Non-pigmented ciliary epithelial cell (primary cell): ENCODE measurements around the gene RCAN2.
A peak's percentile ranks its signal among the peaks of the same experiment; 100 is the strongest.
"Not testable (repeated sequence)": the region's sequence is repeated elsewhere in the genome, so short reads cannot be mapped to it uniquely, and the experiment has no call there.

ENCODE experiments used
- DNase-seq: peaks from one replicate; pipeline ENCODE4 v3.0.0-alpha.2; 2010; ENCODE audit warnings: low read depth

The RCAN2 gene

GRCh38 chr6:46332448-46332847, 158.8 kb downstream of the RCAN2 start:
- DNase-seq = not testable (repeated sequence)

DNA sequence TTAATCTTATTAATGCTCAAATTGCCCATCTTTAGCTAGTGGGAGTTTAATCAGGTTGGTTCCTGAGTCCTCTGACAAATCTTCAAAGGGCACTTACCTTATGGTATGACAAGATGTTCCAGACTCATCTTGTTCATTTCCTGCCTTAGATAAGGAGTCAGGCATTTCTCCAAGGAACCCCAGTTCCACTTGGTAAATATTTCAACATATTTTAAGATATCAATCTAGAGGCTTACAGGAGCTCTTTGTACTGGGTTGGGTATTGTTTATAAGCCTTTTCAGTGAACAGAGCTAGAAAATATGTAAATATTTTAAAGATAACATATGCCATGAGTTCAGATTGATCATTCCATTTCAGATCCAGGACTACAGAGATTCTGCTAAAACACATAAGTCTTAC, 159.8 kb downstream of the RCAN2 start:
- DNase-seq = no peak

- DNase-seq = no peak
Measured at GRCh38 chr6:46329568-46329967, 161.7 kb downstream of the RCAN2 start.

- DNase-seq = no peak
Measured at GRCh38 chr6:46327779-46328178, 163.5 kb downstream of the RCAN2 start.

DNA sequence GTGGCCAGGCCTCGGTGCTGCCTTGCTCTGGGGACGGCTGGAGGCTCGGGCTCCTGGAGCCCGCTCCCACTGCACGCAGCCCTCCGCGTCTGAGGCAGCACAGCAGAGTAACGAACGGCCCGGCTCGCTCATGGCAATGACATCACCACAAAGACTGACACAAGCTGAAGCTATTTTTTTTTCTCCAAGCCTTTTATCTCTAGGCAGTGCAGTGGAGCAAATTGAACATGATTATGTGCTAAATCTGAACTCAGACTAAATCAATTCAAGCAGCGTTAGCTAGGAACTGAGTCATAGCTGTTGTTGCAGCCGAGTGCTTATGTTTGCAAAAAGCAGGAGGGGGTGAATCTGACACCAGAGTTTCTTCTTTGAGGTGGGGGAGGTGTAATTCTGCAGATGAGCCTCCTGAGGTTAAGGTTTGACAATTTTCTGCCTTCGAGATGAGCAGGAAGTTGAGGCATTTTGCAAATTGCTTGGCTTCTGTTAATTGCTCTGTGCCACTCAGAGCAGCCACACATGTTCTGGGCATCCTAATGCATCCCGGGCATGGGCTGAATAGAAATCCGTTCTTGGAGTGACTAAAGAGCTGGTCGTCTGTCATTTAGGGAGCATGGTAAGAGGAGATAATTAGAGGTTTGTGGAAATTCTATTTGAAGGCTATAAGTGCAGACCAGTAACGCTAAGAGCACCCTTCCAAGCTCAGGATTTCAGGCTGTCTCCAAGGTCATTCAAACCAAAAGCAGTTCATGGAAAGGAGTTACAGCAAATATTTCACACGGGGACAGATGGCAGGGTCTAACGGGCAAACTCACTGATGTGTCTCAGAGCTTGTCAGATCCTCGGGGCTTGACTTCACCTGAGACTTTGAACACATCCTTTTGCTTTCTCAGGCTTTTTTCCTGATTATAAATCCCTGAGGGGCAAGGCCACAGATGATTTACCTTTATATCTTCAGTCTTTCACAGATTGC, 165.4 kb downstream of the RCAN2 start:
- peak; percentile 87 for DNase-seq

- DNase-seq = no peak
Measured at GRCh38 chr6:46324706-46325105, 166.5 kb downstream of the RCAN2 start.

- DNase-seq = no peak
Measured at GRCh38 chr6:46323966-46324622, 167.2 kb downstream of the RCAN2 start.

DNA sequence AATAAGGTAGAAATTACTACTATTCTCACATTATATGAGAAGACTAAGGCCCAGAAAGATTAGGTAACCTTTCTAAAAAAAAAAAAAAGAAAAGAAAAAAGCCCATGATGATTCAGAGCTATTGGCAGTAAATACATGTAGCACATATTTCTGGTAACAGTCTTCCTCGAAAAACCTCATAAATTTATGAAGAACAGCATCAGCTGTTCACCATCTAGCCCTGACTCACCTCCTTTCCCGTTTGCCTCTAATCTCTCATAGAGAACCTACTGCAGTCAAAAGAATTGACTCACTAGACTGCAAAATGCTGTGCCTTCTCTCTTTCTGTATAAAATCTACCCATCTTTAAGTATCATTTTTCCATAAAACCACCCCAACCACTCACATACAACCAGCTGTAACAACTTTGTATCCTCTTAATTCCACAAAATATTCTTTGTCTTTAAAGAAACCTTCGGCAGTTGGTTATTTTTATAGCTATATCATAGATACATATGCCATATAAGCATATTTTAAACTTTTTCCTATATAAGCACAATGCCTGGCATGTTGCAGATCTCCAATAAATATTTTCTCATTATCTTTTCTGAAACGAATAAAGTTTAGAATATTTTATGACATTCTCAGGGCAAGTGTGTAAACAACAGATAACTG, 167.8 kb downstream of the RCAN2 start:
- DNase-seq = peak; percentile 87

GRCh38 chr6:46320505-46320904, 170.7 kb downstream of the RCAN2 start:
- DNase-seq = no peak

GRCh38 chr6:46315589-46315988, 175.7 kb downstream of the RCAN2 start:
- no peak for DNase-seq

DNA sequence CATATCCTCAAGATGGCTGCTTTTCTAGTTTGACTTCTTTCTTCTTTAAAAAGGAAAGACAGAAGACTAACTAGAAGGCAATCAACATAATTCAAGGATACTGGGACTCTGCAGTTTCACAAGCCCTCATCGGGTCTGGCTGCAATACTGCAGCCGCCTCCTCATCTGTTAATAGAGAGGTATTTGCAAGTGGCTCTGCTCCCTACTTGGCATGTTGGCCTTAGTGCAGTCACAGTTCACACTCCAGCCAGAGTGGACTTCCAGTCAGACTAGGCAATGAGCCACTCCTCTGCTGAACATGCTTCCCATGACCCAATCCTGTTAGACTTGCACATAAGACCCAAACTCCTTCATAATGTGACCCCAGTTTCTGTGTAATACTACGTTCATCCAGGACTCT, 178.6 kb downstream of the RCAN2 start:
- no peak for DNase-seq

DNA sequence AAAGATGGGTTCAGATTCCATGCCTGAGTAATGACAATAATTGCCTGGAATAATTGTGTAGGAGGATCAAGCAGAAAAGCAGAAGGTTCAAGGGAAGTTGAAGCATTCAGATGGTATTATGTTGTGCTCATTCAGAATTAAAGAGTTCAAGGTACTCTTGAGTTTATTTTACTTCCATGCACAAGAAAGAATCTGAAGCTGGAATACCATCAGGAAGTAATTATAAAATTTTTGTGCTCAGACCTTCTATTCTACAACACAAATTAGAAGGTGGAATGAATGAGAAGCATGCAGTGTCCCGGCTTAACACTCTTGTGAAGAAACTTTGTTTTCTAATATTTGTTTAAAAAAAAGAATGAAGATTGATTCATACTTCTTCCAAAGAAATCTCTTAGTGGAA, 181.1 kb downstream of the RCAN2 start:
- DNase-seq = no peak

DNA sequence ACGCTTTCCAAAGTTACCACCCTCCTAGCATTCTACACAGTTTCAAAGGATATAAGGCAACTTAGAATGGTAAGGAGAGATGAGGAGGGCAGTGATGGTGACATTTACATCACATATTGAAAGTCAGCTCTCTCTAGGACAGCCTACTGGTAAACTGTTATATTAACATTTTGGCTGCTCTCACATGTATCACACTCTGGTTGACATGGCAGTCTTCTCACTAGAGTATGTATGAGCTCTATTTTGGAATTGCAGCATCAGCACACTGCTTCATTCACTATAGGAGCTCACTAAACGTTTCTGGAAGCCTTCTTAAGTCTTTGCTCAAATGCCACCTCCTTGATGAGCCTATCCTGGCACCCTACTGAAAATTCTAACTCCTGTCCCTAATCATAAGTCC, 184.8 kb downstream of the RCAN2 start:
- DNase-seq = no peak

DNA sequence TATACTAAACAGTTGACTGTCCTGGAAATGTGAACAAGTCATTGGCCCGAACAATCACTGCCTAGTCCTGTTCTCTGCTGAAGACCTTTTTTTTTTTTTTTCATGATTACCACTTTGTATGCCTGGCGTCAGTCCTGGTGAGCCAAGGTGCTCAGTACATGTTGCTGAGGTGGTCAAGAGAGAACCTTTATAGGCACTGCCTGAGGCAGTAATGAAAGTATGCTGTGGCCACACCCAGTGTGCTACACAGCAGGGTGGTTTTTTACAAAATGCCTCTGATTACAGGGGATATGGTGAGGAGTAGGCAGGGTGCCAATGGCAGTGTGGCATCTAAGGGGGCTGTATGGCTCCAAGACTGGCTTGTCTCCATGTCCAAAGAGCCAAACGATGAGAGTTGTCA, 185.4 kb downstream of the RCAN2 start:
- DNase-seq = no peak

DNA sequence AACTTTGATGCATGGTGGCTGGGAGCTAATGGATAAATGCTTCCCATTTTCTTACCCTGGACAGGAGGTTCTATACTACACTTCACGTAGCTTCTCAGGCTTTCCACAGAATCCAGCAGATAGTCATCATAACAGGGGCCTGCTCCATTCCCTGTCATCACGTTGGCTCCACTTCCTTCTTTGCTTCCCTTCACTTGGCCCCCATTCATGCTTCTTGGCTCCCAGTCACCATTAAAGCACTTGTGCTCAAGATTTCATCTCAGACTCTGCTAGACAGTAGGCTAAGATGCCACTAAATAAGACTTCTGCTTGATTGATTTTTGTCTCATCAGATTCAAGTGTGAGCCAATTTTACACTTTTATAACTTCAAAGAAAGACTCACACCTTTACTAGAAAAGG, 186.0 kb downstream of the RCAN2 start:
- DNase-seq = no peak

- no peak for DNase-seq
Measured at GRCh38 chr6:46302816-46303215, 188.4 kb downstream of the RCAN2 start.

DNA sequence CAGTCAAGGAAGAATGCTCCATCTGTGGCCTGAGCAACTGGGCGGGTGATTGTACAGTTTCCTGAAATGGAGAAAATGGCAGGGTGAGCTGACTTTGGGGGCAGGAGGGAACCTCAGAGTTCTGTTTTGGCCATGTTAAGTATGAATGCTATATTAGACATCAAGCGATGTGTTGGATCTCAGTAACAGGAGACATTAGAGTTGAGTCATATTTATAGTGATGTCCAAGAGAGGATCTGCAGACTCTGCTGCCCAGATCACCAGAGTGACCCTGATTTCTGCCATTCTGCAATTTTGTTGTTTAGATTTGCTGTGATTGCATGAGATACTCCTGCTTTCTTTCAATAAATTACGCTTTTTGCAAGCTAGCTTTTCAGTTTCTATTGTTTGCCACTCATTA, 189.1 kb downstream of the RCAN2 start:
- DNase-seq = no peak

DNA sequence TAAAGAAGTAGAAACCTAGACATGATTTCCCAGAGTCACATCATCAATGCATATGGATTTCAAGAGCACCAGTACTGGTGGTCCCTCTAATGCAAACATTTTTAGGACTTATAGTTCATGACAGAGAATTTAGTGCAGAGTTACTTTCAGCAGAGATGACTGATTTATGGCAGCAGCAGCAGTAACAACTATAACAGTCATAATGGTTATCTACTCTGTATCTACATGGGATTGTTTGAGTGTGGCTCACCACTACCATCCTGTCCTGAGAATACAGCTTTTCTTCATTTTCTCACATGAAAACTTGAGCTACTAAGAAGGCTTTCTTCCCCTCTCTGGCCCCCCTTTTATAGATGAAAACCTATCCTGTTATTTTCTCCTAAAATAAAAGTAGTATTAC, 192.0 kb downstream of the RCAN2 start:
- DNase-seq = no peak

- DNase-seq = no peak
Measured at GRCh38 chr6:46296586-46296985, 194.7 kb downstream of the RCAN2 start.

DNA sequence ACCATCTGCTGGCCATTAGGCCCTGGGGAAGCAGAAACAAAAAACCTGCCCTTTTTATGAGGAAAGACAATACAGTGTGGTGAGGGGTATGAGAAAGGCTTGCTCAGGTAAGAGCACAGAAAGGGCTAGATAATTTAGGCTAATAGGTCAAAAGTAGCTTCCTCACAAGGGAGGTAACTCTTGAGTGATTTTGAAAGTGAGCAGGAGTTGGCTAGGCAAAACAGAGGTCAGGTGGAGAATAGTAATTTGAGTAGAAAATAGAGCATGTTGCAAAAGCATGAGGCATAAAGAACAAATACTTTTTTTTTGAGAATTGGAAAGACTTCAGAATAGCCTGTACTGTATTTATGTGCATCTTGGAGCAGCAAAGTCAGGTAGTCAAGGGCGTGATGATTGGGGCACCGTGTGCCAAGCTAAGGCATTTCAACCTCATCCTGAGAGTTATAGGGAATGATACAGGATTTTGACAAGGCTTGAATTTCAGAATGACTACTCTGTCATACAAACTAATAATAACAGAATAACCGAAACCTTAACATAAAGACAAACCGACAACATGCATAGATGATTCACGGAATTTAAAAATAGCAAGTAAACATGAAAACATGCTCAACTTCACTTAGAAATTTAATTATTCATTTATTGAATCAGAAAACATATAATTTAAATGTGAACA, 197.5 kb downstream of the RCAN2 start:
- no peak for DNase-seq

DNA sequence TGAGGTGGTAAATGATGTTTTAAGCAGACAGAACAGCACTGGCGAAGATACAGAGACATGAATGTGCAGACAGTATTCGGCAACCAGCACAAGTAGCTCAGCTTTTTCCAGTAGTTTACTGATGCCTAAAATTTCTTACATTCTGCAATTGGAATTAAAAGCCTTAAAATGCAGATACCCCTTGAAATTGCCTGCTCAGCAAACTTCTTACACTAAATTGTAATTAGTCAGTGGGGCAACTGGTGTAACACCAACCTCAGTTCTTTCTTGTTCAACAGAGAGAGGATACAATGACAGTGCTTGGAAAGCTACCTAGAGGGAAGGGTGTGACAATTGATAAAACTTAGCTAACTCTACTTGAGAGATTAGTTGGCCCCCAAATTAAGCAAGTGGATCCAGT, 199.4 kb downstream of the RCAN2 start:
- DNase-seq = no peak

DNA sequence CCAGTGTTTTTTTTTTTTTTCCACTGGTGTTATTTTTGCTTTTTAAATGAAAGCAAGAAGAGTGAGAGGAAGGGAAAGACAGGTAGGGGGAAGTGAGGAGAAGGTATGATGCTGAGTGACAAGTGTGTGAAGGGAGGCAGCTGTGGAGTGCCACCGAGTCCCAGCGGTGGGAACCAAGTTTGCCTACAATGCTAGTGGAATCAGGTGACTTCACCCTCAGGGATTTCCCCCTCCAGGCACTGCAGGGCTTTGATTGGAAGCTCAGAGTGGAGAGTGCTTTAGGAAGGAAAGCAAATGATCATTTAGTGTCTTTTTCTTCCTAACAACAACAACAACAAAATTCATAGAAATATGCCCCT, 200.0 kb downstream of the RCAN2 start:
- no peak for DNase-seq
